Liver (tissue), 3 donors: ENCODE measurements around the gene FTCD.

ENCODE experiments used
- ATF3 ChIP-seq: IDR thresholded peaks from 2 replicates; pipeline ENCODE4 v1.6.1; 2016; ENCODE audit warnings: antibody characterized with exemption
- GABPA ChIP-seq, 2 donors: IDR thresholded peaks in 1 of 2; conservative IDR thresholded peaks in 1 of 2; 2 replicates each; pipeline ENCODE4 v1.6.1; 2016; ENCODE audit warnings: antibody characterized with exemption in 2 of 2, mild to moderate bottlenecking in 1 of 2, moderate library complexity in 1 of 2
- HNF4G ChIP-seq: IDR thresholded peaks from 2 replicates; pipeline ENCODE4 v1.6.1; 2016; ENCODE audit warnings: antibody characterized with exemption
- JUND ChIP-seq, 2 donors: IDR thresholded peaks; 2 replicates each; pipeline ENCODE4 v1.6.1; 2016; ENCODE audit warnings: antibody characterized with exemption in 2 of 2
- RAD21 ChIP-seq, 2 donors: IDR thresholded peaks; 2 replicates each; pipeline ENCODE4 v1.6.1; 2016; ENCODE audit warnings: antibody characterized with exemption in 2 of 2, mild to moderate bottlenecking in 2 of 2
- REST ChIP-seq: IDR thresholded peaks from 2 replicates; pipeline ENCODE4 v1.6.1; 2016; ENCODE audit warnings: antibody characterized with exemption, mild to moderate bottlenecking
- TF ChIP-seq, protein P1 (sequence below): fragments of 150-350 bp; IDR thresholded peaks from 2 replicates; pipeline ENCODE4 v1.5.1; 2017; ENCODE audit warnings: improper control_type of control experiment, low read depth, low read length; ENCODE audit not compliant: missing input control
- donor health status: healthy.
- donor health status: healthy.

DNA sequence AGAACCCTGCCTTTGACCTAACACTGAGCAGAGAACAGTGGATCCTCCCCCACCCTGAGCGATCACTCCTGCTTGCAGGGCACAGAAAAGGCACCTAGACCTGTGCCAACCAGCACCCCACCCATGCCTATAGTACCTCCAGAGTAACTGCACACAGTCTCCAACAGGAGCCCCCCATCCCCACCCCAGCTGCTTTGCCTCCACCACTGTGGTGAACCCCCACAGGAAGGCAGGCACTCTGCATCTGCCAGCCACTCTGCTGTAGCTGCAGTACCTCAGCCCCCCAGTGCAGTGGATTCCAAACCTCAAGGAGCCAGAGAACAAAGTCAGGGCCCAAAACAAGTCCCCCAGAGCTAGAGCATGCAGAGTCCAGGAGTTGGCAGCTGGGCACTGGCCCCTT, 18.2 kb upstream of the FTCD start:
- TF ChIP-seq JUND (IDR thresholded peaks at IDR 0.05) (no peak), HNF4G (no peak), RAD21 (IDR thresholded peaks at IDR 0.05) (no peak), REST (no peak), ATF3 (no peak), GABPA (IDR thresholded peaks at IDR 0.05 in 1 of 2, conservative IDR thresholded peaks at IDR 0.05 in 1 of 2) (no peak)
- TF ChIP-seq, protein P1, sequence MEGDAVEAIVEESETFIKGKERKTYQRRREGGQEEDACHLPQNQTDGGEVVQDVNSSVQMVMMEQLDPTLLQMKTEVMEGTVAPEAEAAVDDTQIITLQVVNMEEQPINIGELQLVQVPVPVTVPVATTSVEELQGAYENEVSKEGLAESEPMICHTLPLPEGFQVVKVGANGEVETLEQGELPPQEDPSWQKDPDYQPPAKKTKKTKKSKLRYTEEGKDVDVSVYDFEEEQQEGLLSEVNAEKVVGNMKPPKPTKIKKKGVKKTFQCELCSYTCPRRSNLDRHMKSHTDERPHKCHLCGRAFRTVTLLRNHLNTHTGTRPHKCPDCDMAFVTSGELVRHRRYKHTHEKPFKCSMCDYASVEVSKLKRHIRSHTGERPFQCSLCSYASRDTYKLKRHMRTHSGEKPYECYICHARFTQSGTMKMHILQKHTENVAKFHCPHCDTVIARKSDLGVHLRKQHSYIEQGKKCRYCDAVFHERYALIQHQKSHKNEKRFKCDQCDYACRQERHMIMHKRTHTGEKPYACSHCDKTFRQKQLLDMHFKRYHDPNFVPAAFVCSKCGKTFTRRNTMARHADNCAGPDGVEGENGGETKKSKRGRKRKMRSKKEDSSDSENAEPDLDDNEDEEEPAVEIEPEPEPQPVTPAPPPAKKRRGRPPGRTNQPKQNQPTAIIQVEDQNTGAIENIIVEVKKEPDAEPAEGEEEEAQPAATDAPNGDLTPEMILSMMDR = no peak
